HCT116 (cell line): ENCODE data around the gene KIRREL3. TPM values are rescaled to one million over a fixed set of nuclear protein-coding genes. Genes with fewer than 3 reads are reported as not detected.

Experiments used
- ATAC-seq: fragments of 200-7000 bp; cut with Tn5 transposase; 2 replicates; pipeline ENCODE4 v1.9.1; 2020; ENCODE audit warnings: mild to moderate bottlenecking, moderate library complexity
- BruUV-seq: library from RNA; stranded (reverse); fragments of 400-500 nt; replicated peaks from 2 replicates; lab custom pipeline; 2021; lab: Mats Ljungman, UMichigan
- CTCF ChIA-PET: fragments of 300-600 bp; sonication (Branson Sonifier 250); formaldehyde crosslinking; loops from one replicate; lab custom pipeline; 2021; ENCODE audit warnings: antibody characterized with exemption; lab: Charles Lee
- POLR2A ChIA-PET: fragments of 300-600, 350-600 bp; sonication (Branson Sonifier 250); formaldehyde crosslinking; loops from one replicate; lab custom pipeline; 2021; ENCODE audit warnings: antibody characterized with exemption; lab: Charles Lee
- RAD21 ChIA-PET, 2 experiments: fragments of 300-600 bp; sonication (Branson Sonifier 250); formaldehyde crosslinking; loops; one replicate each; lab custom pipeline; 2023; ENCODE audit warnings: low total read pairs in 2 of 2; ENCODE audit not compliant: uncharacterized antibody in 2 of 2, unreplicated experiment in 2 of 2, low non-redundant PET in 1 of 2; lab: Charles Lee
- DNase-seq: peaks from one replicate; pipeline ENCODE4 v3.0.0-alpha.2; 2010; ENCODE audit warnings: low read depth, low spot score
- H2AFZ ChIP-seq: fragments of 200-600 bp; shearing (Covaris generic), sonication (generic); 2 replicates; pipeline ENCODE4 v1.6.1; 2017; ENCODE audit warnings: low read depth, mixed run types, mixed read lengths, antibody characterized with exemption, low read length; ENCODE audit not compliant: poor library complexity, severe bottlenecking
- H3K27ac ChIP-seq: 2 replicates; pipeline ENCODE4 v1.5.1; 2012; ENCODE audit warnings: low read depth, low read length
- H3K27me3 ChIP-seq: fragments of 200-600 bp; sonication (generic); 2 replicates; pipeline ENCODE4 v1.6.1; 2016; ENCODE audit warnings: mixed run types, low read length, mixed read lengths; ENCODE audit not compliant: insufficient read depth
- H3K36me3 ChIP-seq, 2 experiments: fragments of 200-500 bp in 1 of 2; fragments of 200-600 bp in 1 of 2; sonication (Bioruptor generic) in 1 of 2; sonication (generic) in 1 of 2; 2 replicates each; pipeline versions ENCODE4 v1.5.1 to v1.6.1; 2014 to 2016; ENCODE audit warnings: low read length in 2 of 2, inconsistent platforms in 1 of 2, mixed read lengths in 1 of 2, mixed run types in 1 of 2; ENCODE audit not compliant: insufficient read depth in 2 of 2, control insufficient read depth in 1 of 2
- H3K4me1 ChIP-seq, 2 experiments: fragments of 200-600 bp in 1 of 2; sonication (generic) in 1 of 2; 2 replicates each; pipeline versions ENCODE4 v1.5.1 to v1.6.1; 2012 to 2017; ENCODE audit warnings: low read length in 2 of 2, inconsistent platforms in 1 of 2, mild to moderate bottlenecking in 1 of 2, mixed read lengths in 1 of 2, mixed run types in 1 of 2, moderate library complexity in 1 of 2; ENCODE audit not compliant: insufficient read depth in 2 of 2, control insufficient read depth in 1 of 2
- H3K4me2 ChIP-seq: fragments of 200-600 bp; sonication (generic); 2 replicates; pipeline ENCODE4 v1.6.1; 2017; ENCODE audit warnings: mixed run types, low read length, mixed read lengths
- H3K4me3 ChIP-seq, 2 experiments: fragments of 200-600 bp in 1 of 2; sonication (generic) in 1 of 2; replicated peaks in 1 of 2; 2 replicates each; pipeline ENCODE4 v1.5.1; 2011 to 2016; ENCODE audit warnings: low read length in 2 of 2, control low read depth in 1 of 2, low read depth in 1 of 2, mild to moderate bottlenecking in 1 of 2, mixed read lengths in 1 of 2, mixed run types in 1 of 2
- H3K79me2 ChIP-seq: fragments of 200-600 bp; sonication (generic); 2 replicates; pipeline ENCODE4 v1.6.1; 2017; ENCODE audit warnings: mild to moderate bottlenecking, mixed run types, low read length, moderate library complexity, mixed read lengths; ENCODE audit not compliant: insufficient read depth
- H3K9ac ChIP-seq: fragments of 200-600 bp; sonication (generic); 2 replicates; pipeline ENCODE4 v1.6.1; 2016; ENCODE audit warnings: low read length, mixed read lengths
- H3K9me2 ChIP-seq: fragments of 200-600 bp; sonication (generic), shearing (Covaris generic); 2 replicates; pipeline ENCODE4 v1.6.1; 2017; ENCODE audit warnings: mixed run types, mild to moderate bottlenecking, moderate library complexity; ENCODE audit not compliant: insufficient read depth
- H3K9me3 ChIP-seq, 2 experiments: fragments of 200-500 bp in 1 of 2; fragments of 200-600 bp in 1 of 2; sonication (Bioruptor generic) in 1 of 2; sonication (generic) in 1 of 2; 2 replicates each; pipeline ENCODE4 v1.6.1; 2014 to 2017; ENCODE audit warnings: low read length in 2 of 2, mixed read lengths in 2 of 2, inconsistent platforms in 1 of 2, low read depth in 1 of 2, mild to moderate bottlenecking in 1 of 2, mixed run types in 1 of 2, moderate library complexity in 1 of 2; ENCODE audit not compliant: control insufficient read depth in 1 of 2, insufficient read depth in 1 of 2
- H4K20me1 ChIP-seq: fragments of 200-600 bp; sonication (generic), shearing (Covaris generic); 2 replicates; pipeline ENCODE4 v1.6.1; 2017; ENCODE audit warnings: mixed run types, mild to moderate bottlenecking, moderate library complexity; ENCODE audit not compliant: insufficient read depth
- CBX3 ChIP-seq: IDR thresholded peaks from 2 replicates; pipeline ENCODE4 v1.6.1; 2012; ENCODE audit warnings: low read depth
- EGR1 ChIP-seq: IDR thresholded peaks from 2 replicates; pipeline ENCODE4 v1.6.1; 2012; ENCODE audit warnings: low read depth
- ELF1 ChIP-seq: IDR thresholded peaks from 2 replicates; pipeline ENCODE4 v1.6.1; 2012; ENCODE audit warnings: low read depth, borderline replicate concordance
- EZH2 ChIP-seq: fragments of 200-600 bp; sonication (generic); IDR thresholded peaks from 2 replicates; pipeline ENCODE4 v1.6.1; 2017; ENCODE audit warnings: antibody characterized with exemption, mixed run types
- EZH2phosphoT487 ChIP-seq: fragments of 200-600 bp; IDR thresholded peaks from 2 replicates; pipeline ENCODE4 v1.6.1; 2018; ENCODE audit warnings: antibody characterized with exemption, borderline replicate concordance
- FOSL1 ChIP-seq: IDR thresholded peaks from 2 replicates; pipeline ENCODE4 v1.6.1; 2012; ENCODE audit warnings: low read depth
- JUND ChIP-seq: IDR thresholded peaks from 2 replicates; pipeline ENCODE4 v1.6.1; 2012
- POLR2AphosphoS5 ChIP-seq: IDR thresholded peaks from 2 replicates; pipeline ENCODE4 v1.6.1; 2011; ENCODE audit warnings: mild to moderate bottlenecking, low read depth, low read length, moderate library complexity
- SIN3A ChIP-seq: IDR thresholded peaks from 2 replicates; pipeline ENCODE4 v1.6.1; 2012; ENCODE audit warnings: low read depth
- SRF ChIP-seq: IDR thresholded peaks from 2 replicates; pipeline ENCODE4 v1.6.1; 2012; ENCODE audit warnings: low read depth
- TCF7L2 ChIP-seq: IDR thresholded peaks from 2 replicates; pipeline ENCODE4 v1.7.0; 2011; ENCODE audit warnings: borderline replicate concordance, inconsistent platforms; ENCODE audit not compliant: insufficient read depth, insufficient read length; ENCODE audit errors: extremely low read depth
- YY1 ChIP-seq: IDR thresholded peaks from 2 replicates; pipeline ENCODE4 v1.6.1; 2011; ENCODE audit warnings: low read length, low read depth, moderate library complexity, mild to moderate bottlenecking; ENCODE audit not compliant: insufficient replicate concordance; ENCODE audit errors: extremely low read depth
- ZFX ChIP-seq: fragments of 450-650 bp; IDR thresholded peaks from 2 replicates; pipeline ENCODE4 v1.6.1; 2017
- ZNF274 ChIP-seq: fragments of 200-500 bp; sonication (Bioruptor generic); IDR thresholded peaks from 2 replicates; pipeline ENCODE4 v1.6.1; 2014; ENCODE audit warnings: mild to moderate bottlenecking, low read depth, low read length, inconsistent platforms
- intact Hi-C: fragments of 100-400 bp; cut with micrococcal nuclease; formaldehyde crosslinking; loops from 2 replicates; pipeline ENCODE4 v1.10.0; 2022
- total RNA-seq: library from RNA; stranded (reverse); gene quantifications from one replicate; pipeline ENCODE4 v1.2.1, GENCODE V29; 2021; ENCODE audit not compliant: unreplicated experiment
- TF ChIP-seq, protein P1 (sequence below): IDR thresholded peaks from 2 replicates; pipeline ENCODE4 v1.6.1; 2012
- TF ChIP-seq, protein P2 (sequence below), 3 experiments: fragments of 200-600 bp in 1 of 3; sonication (generic) in 1 of 3; IDR thresholded peaks in 2 of 3; conservative IDR thresholded peaks in 1 of 3; 2 replicates each; pipeline ENCODE4 v1.5.1; 2012 to 2017; ENCODE audit warnings: low read depth in 2 of 3, low read length in 2 of 3, antibody characterized with exemption in 1 of 3, borderline replicate concordance in 1 of 3, control low read depth in 1 of 3, mild to moderate bottlenecking in 1 of 3, mixed read lengths in 1 of 3, mixed run types in 1 of 3, moderate library complexity in 1 of 3; ENCODE audit not compliant: insufficient read depth in 1 of 3

The KIRREL3 gene
- total RNA-seq, 1 experiment from 2014 or later, result not detected

GRCh38 chr11:126704096-126704495 lies 296.5 kb downstream of the KIRREL3 start:
- no TSS peak for BruUV-seq
- TF ChIP-seq TCF7L2, result no peak
- no peak for TF ChIP-seq ZNF274
- no peak for TF ChIP-seq FOSL1
- TF ChIP-seq EGR1, result no peak
- TF ChIP-seq, all 23 proteins: peak for 0
- intact Hi-C loops, result no loop called here
- Histone ChIP-seq H3K36me3 (no peaks in the 10 kb centered on the region), H3K4me2 (no peak overlapping the region), H3K79me2 (no peaks in the 10 kb centered on the region), H3K27ac (no peak overlapping the region), H3K4me1 (no peaks in the 10 kb centered on the region), H4K20me1 (no peaks in the 10 kb centered on the region), H3K9me2 (no peaks in the 10 kb centered on the region), H3K9me3 (no peaks in the 10 kb centered on the region), H3K9ac (no peak overlapping the region), H3K27me3 (peaks cover 43% of the 10 kb centered on the region; the same call in 1 of the 2 replicates), H3K4me3 (no peak overlapping the region), H2AFZ (no peak overlapping the region)
- ChIA-PET POLR2A (no interaction called here), CTCF (no interaction called here), RAD21 (no interaction called here)
- DNase-seq (no peak), ATAC-seq (no peak)

DNA sequence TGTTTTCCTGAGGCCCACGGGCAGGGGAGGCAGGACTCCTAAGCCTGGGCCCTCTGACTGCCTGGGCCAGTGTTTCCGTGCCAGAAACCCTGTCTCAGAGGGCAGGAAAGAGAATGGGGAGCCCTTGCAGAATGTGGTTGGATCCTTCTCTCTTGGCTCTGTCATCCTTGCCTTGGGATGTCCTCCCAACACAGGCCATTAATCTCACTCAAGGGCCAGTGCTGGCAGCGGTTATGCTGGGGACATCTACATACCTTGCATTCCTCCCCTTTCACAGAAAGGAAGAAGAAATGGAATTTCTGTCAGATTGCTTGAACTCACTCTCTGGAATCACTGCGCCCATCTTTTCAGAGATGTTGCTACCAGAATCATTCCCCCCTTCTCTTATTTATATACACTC lies 296.9 kb downstream of the KIRREL3 start:
- Histone ChIP-seq H3K79me2 (no peaks in the 10 kb centered on the region), H3K4me1 (no peaks in the 10 kb centered on the region), H3K4me2 (no peak overlapping the region), H3K9me3 (no peaks in the 10 kb centered on the region), H3K9ac (no peak overlapping the region), H3K27ac (no peak overlapping the region), H3K9me2 (no peaks in the 10 kb centered on the region), H4K20me1 (no peaks in the 10 kb centered on the region), H2AFZ (no peak overlapping the region), H3K4me3 (no peak overlapping the region), H3K27me3 (peaks cover 45% of the 10 kb centered on the region; the same call in 1 of the 2 replicates), H3K36me3 (no peaks in the 10 kb centered on the region)
- ChIA-PET POLR2A (no interaction called here), RAD21 (no interaction called here), CTCF (no interaction called here)
- no TSS peak for BruUV-seq
- ATAC-seq, result no peak
- no peak for DNase-seq
- intact Hi-C loops, result no loop called here
- TF ChIP-seq JUND (no peak), EZH2phosphoT487 (no peak), SIN3A (no peak), EGR1 (no peak), ELF1 (no peak), TCF7L2 (no peak), EZH2 (no peak), FOSL1 (no peak), ZFX (no peak), POLR2AphosphoS5 (no peak), YY1 (no peak), CBX3 (no peak), SRF (no peak)
- TF ChIP-seq, protein P1, sequence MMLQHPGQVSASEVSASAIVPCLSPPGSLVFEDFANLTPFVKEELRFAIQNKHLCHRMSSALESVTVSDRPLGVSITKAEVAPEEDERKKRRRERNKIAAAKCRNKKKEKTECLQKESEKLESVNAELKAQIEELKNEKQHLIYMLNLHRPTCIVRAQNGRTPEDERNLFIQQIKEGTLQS, result no peak
- TF ChIP-seq, protein P2, sequence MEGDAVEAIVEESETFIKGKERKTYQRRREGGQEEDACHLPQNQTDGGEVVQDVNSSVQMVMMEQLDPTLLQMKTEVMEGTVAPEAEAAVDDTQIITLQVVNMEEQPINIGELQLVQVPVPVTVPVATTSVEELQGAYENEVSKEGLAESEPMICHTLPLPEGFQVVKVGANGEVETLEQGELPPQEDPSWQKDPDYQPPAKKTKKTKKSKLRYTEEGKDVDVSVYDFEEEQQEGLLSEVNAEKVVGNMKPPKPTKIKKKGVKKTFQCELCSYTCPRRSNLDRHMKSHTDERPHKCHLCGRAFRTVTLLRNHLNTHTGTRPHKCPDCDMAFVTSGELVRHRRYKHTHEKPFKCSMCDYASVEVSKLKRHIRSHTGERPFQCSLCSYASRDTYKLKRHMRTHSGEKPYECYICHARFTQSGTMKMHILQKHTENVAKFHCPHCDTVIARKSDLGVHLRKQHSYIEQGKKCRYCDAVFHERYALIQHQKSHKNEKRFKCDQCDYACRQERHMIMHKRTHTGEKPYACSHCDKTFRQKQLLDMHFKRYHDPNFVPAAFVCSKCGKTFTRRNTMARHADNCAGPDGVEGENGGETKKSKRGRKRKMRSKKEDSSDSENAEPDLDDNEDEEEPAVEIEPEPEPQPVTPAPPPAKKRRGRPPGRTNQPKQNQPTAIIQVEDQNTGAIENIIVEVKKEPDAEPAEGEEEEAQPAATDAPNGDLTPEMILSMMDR (IDR thresholded peaks at IDR 0.05 in 2 of 3, conservative IDR thresholded peaks at IDR 0.05 in 1 of 3; ENCODE audit: borderline replicate concordance in 1 of 3, insufficient read depth in 1 of 3, low read depth in 2 of 3, low read length in 2 of 3), result no peak
